ENCODE results near the gene SIN3A.

Gene SIN3A

GRCh38 chr15:75371901-75372688 lies 79.4 kb downstream of the SIN3A start:
- no peak for DNase-seq

- no peak for DNase-seq
Measured at GRCh38 chr15:75371486-75371885, 80.0 kb downstream of the SIN3A start.

GRCh38 chr15:75369897-75370581 lies 81.5 kb downstream of the SIN3A start:
- DNase-seq: no peak

- no peak for DNase-seq
Measured at GRCh38 chr15:75368689-75369239, 82.7 kb downstream of the SIN3A start.

- peak; percentile 92 for DNase-seq
Measured at GRCh38 chr15:75367913-75368688, 83.4 kb downstream of the SIN3A start, which contains the start of gene MAN2C1. Gene MAN2C1 (minus strand): TSS chr15:75368607. CDS start chr15:75368583, 24 bp downstream.

GRCh38 chr15:75367406-75367912 lies 84.0 kb downstream of the SIN3A start:
- DNase-seq: no peak

- DNase-seq: no peak
Measured at GRCh38 chr15:75367006-75367405, 84.5 kb downstream of the SIN3A start.

GRCh38 chr15:75366163-75366562 lies 85.3 kb downstream of the SIN3A start:
- no peak for DNase-seq

GRCh38 chr15:75364881-75365280 lies 86.6 kb downstream of the SIN3A start:
- no peak for DNase-seq

GRCh38 chr15:75363786-75364185 lies 87.7 kb downstream of the SIN3A start:
- DNase-seq: no peak

GRCh38 chr15:75362642-75363249 lies 88.7 kb downstream of the SIN3A start:
- DNase-seq: no peak

GRCh38 chr15:75361989-75362641 lies 89.4 kb downstream of the SIN3A start:
- DNase-seq: no peak

GRCh38 chr15:75361361-75361988 lies 90.0 kb downstream of the SIN3A start:
- DNase-seq: no peak

GRCh38 chr15:75360856-75361255 lies 90.6 kb downstream of the SIN3A start:
- no peak for DNase-seq

GRCh38 chr15:75360391-75360790 lies 91.1 kb downstream of the SIN3A start:
- no peak for DNase-seq

- DNase-seq: no peak
Measured at GRCh38 chr15:75359537-75360250, 91.8 kb downstream of the SIN3A start.

- no peak for DNase-seq
Measured at GRCh38 chr15:75358771-75359536, 92.5 kb downstream of the SIN3A start.

GRCh38 chr15:75357976-75358673 lies 93.4 kb downstream of the SIN3A start:
- DNase-seq: no peak

GRCh38 chr15:75356517-75356916 lies 95.0 kb downstream of the SIN3A start:
- DNase-seq: no peak
